Adrenal gland (tissue), 5 donors: ENCODE data around the gene PACS2.

ENCODE experiments used
- CTCF ChIP-seq, 6 experiments: fragments of 450-650 bp in 4 of 6; fragments of 200-600 bp in 2 of 6; sonication (generic) in 1 of 6; IDR thresholded peaks; 1 replicate in 5 of 6; 2 replicates in 1 of 6; pipeline versions ENCODE4 v1.5.1 to v1.8.0; 2016 to 2021; ENCODE audit warnings: antibody characterized with exemption in 6 of 6, mild to moderate bottlenecking in 2 of 6, moderate library complexity in 1 of 6
- POLR2A ChIP-seq, 2 donors: fragments of 450-650 bp; IDR thresholded peaks; one replicate each; pipeline ENCODE4 v1.6.1; 2017; ENCODE audit warnings: antibody characterized with exemption in 2 of 2, mild to moderate bottlenecking in 2 of 2, moderate library complexity in 1 of 2
- donor health status: DM: no; HTN: no; CAD: no.

- TF ChIP-seq POLR2A (IDR thresholded peaks at IDR 0.05) (no peak), CTCF (IDR thresholded peaks at IDR 0.05) (no peak)
Measured at GRCh38 chr14:105375635-105376057, 61.1 kb downstream of the PACS2 start.
